Measurements from ENCODE around the gene GPD1. TPM values are rescaled to one million over a fixed set of nuclear protein-coding genes. Genes with fewer than 3 reads are reported as not detected.

The GPD1 gene
- total RNA-seq, 2 donors from 2014 or later, result 0.93 to 1.1 TPM

- Mint-ChIP-seq H3K9me3 (no peaks in the 10 kb centered on the region), H3K36me3 (ENCODE audit: low read depth) (peaks cover 2% of the 10 kb centered on the region), H3K27ac (no peak overlapping the region), H3K27me3 (ENCODE audit: insufficient read depth) (peaks cover 5% of the 10 kb centered on the region), H3K4me3 (no peak overlapping the region), H3K4me1 (peaks cover 27% of the 10 kb centered on the region)
- H3K4me1 ChIP-seq (ENCODE audit: control insufficient read depth, insufficient read depth, low read length), result peaks cover 18% of the 10 kb centered on the region
- H3K9me3 ChIP-seq (ENCODE audit: control insufficient read depth, low read length), result no peaks in the 10 kb centered on the region
- 91 to 94% methylated on average over 11 to 17 of the region's 17 CpGs for WGBS, 2 experiments (ENCODE audit: insufficient coverage in 1 of 2, insufficient read length in 1 of 2)
- H3K9ac ChIP-seq (ENCODE audit: extremely low read depth, low read length, poor library complexity, severe bottlenecking), result no peak overlapping the region
- no peaks in the 10 kb centered on the region for H3K27me3 ChIP-seq (ENCODE audit: control insufficient read depth, insufficient read depth, low read length, poor library complexity, severe bottlenecking)
- H3K36me3 ChIP-seq (ENCODE audit: control insufficient read depth, insufficient read depth, low read length), result peaks cover under 1% of the 10 kb centered on the region
- DNase-seq, result no peak
- no peak overlapping the region for H3K4me3 ChIP-seq (ENCODE audit: low read length)
- H3K27ac ChIP-seq (ENCODE audit: low read depth, low read length), result no peak overlapping the region
- TF ChIP-seq, protein P1, sequence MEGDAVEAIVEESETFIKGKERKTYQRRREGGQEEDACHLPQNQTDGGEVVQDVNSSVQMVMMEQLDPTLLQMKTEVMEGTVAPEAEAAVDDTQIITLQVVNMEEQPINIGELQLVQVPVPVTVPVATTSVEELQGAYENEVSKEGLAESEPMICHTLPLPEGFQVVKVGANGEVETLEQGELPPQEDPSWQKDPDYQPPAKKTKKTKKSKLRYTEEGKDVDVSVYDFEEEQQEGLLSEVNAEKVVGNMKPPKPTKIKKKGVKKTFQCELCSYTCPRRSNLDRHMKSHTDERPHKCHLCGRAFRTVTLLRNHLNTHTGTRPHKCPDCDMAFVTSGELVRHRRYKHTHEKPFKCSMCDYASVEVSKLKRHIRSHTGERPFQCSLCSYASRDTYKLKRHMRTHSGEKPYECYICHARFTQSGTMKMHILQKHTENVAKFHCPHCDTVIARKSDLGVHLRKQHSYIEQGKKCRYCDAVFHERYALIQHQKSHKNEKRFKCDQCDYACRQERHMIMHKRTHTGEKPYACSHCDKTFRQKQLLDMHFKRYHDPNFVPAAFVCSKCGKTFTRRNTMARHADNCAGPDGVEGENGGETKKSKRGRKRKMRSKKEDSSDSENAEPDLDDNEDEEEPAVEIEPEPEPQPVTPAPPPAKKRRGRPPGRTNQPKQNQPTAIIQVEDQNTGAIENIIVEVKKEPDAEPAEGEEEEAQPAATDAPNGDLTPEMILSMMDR (conservative IDR thresholded peaks at IDR 0.05), result no peak
Measured at GRCh38 chr12:50107416-50108268, 3.8 kb downstream of the GPD1 start.

GRCh38 chr12:50109319-50109718 is 5.5 kb downstream of the GPD1 start:
- DNase-seq, result no peak
- Histone ChIP-seq H3K4me3 (ENCODE audit: low read length) (no peak overlapping the region), H3K36me3 (ENCODE audit: control insufficient read depth, insufficient read depth, low read length) (no peaks in the 10 kb centered on the region), H3K27ac (ENCODE audit: low read depth, low read length) (no peak overlapping the region), H3K4me1 (ENCODE audit: control insufficient read depth, insufficient read depth, low read length) (peaks cover 18% of the 10 kb centered on the region), H3K9ac (ENCODE audit: extremely low read depth, low read length, poor library complexity, severe bottlenecking) (no peak overlapping the region), H3K9me3 (ENCODE audit: control insufficient read depth, low read length) (no peaks in the 10 kb centered on the region), H3K27me3 (ENCODE audit: control insufficient read depth, insufficient read depth, low read length, poor library complexity, severe bottlenecking) (no peaks in the 10 kb centered on the region)
- Mint-ChIP-seq H3K27ac (no peak overlapping the region), H3K27me3 (ENCODE audit: insufficient read depth) (peaks cover 5% of the 10 kb centered on the region), H3K9me3 (no peaks in the 10 kb centered on the region), H3K4me3 (no peak overlapping the region), H3K36me3 (ENCODE audit: low read depth) (no peaks in the 10 kb centered on the region), H3K4me1 (peaks cover 23% of the 10 kb centered on the region)
- 96 to 100% methylated on average over 3 of the region's 3 CpGs for WGBS, 2 experiments (ENCODE audit: insufficient coverage in 1 of 2, insufficient read length in 1 of 2)
- TF ChIP-seq, protein P1 (conservative IDR thresholded peaks at IDR 0.05), result no peak

GRCh38 chr12:50110127-50110761 is 6.4 kb downstream of the GPD1 start:
- Mint-ChIP-seq H3K36me3 (ENCODE audit: low read depth) (no peaks in the 10 kb centered on the region), H3K4me3 (peak overlapping the region; percentile 22), H3K27ac (peak overlapping the region; percentile 78), H3K4me1 (peaks cover 20% of the 10 kb centered on the region), H3K9me3 (no peaks in the 10 kb centered on the region), H3K27me3 (ENCODE audit: insufficient read depth) (peaks cover 2% of the 10 kb centered on the region)
- WGBS, 2 experiments (ENCODE audit: insufficient coverage in 1 of 2, insufficient read length in 1 of 2), result 62 to 89% methylated on average over 3 to 8 of the region's 8 CpGs
- H3K9me3 ChIP-seq (ENCODE audit: control insufficient read depth, low read length), result no peaks in the 10 kb centered on the region
- no peaks in the 10 kb centered on the region for H3K27me3 ChIP-seq (ENCODE audit: control insufficient read depth, insufficient read depth, low read length, poor library complexity, severe bottlenecking)
- TF ChIP-seq, protein P1 (conservative IDR thresholded peaks at IDR 0.05), result no peak
- H3K4me3 ChIP-seq (ENCODE audit: low read length), result no peak overlapping the region
- DNase-seq, result no peak
- peaks cover 18% of the 10 kb centered on the region for H3K4me1 ChIP-seq (ENCODE audit: control insufficient read depth, insufficient read depth, low read length)
- H3K36me3 ChIP-seq (ENCODE audit: control insufficient read depth, insufficient read depth, low read length), result no peaks in the 10 kb centered on the region
- no peak overlapping the region for H3K27ac ChIP-seq (ENCODE audit: low read depth, low read length)
- no peak overlapping the region for H3K9ac ChIP-seq (ENCODE audit: extremely low read depth, low read length, poor library complexity, severe bottlenecking)
